ENCODE data around the gene BTG4.
A peak's percentile ranks its signal among the peaks of the same experiment; 100 is the strongest.

BTG4 gene

GRCh38 chr11:111535281-111535680 lies 23.1 kb upstream of the BTG4 start:
- DNase-seq = no peak

DNA sequence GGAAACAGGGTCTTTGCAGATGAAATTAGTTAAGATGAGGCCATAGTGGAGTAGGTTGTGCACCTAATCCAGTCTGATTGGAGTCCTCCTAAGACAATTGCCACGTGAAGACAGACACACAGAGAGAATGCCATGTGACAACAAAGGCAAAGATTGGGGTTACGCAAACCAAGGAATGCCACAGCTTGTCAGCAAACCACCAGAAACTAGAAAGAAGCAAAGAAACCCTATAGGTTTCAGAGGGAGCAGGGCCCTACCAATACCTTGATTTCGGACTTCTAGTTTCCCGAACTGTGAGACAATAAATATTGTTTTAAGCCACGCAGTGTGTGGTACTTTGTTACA lies 20.2 kb upstream of the BTG4 start:
- DNase-seq = no peak

DNA sequence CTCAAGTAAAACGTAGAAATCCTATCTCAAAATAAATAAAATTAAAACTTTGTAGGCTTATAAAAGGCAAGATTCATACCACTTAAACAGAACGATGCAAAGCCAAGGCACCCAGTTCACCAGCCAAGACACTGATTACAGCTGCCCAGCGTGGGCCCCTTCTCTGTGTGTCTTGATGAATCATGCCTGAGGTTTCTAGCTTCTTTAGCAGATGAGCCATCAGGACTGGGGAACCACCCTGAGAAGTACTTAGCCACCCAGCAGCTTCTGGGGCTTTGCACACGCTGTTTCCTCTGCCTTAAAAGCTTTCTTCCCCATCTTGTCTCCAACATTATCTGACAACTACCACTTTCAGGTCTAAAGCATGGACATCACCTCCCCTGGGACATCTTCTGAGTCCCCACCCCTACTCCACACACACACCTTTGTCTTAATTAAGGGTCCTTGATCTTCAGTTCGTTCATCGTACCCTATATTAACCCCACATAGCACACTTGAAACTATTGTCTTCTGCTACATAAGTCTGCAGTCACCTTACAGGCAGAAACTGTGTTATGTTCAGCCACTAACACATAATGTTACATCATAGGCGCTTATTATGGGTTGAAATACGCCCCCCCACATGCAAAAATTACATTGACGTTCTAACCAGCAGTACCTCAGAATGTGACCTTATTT lies 19.6 kb upstream of the BTG4 start:
- peak in 1 of 2 experiments; percentile 18 for DNase-seq

- DNase-seq = no peak
Observed at GRCh38 chr11:111531136-111531535, 18.9 kb upstream of the BTG4 start.

- DNase-seq = no peak
Observed at GRCh38 chr11:111530091-111530490, 17.9 kb upstream of the BTG4 start.

GRCh38 chr11:111528557-111528956 lies 16.4 kb upstream of the BTG4 start:
- no peak for DNase-seq

DNA sequence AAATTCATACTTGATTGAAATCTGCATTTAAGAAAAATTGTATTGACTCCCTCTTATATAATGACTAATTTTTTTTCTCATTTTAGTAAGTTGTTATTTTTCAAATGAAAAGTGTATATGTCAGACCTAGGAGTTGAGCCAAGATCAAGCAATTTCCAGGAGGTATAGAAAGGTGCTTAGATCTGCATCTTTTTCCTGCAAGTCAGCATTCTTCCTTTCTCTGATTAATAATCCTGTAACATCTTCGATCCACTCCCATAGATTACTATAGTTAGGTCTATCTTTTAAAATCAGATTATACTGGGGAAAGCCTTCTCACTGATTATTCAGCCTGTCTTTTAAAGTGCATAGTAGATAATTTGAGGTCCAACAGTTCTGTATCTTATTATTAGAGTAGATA lies 15.1 kb upstream of the BTG4 start:
- no peak for DNase-seq

GRCh38 chr11:111526501-111526900 lies 14.3 kb upstream of the BTG4 start:
- no peak for DNase-seq

GRCh38 chr11:111525456-111525855 lies 13.3 kb upstream of the BTG4 start:
- no peak for DNase-seq

- no peak for DNase-seq
Observed at GRCh38 chr11:111524056-111524455, 11.9 kb upstream of the BTG4 start.

DNA sequence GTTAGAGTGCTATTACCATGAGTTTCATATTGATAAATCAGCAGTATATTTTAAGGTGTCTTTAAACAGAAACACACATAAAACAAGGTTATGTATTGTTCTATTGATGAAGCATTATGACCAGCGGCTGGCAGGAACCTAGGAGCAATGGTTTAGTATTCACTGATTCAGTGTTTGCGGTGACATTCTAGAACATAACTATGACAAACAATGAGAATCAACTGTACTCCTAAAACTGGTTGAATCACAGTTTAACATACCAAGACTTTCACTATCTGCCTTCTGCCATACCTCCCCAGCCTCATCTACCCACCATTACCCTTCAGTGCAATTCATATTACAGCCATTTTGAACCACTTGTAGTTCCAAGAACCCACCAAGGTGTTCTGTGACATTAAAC lies 11.2 kb upstream of the BTG4 start:
- no peak for DNase-seq

DNA sequence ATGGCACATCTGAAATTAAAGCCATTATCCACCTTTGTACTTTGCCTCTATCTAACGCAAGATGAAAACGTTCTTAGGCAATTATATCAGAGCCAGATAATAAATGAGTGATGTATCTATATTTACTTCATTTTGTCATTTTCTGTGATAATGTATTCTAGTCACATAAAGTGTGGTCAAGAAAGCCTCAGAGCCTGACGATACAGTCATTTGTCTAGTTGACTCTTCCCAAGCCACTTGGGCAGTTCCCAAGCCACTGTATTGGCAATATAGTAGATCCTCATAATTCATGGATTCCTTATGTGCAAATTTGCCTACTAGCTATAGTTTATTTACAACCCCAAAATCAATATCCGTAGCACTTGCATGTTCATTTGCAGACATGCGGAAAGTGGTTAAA lies 10.2 kb upstream of the BTG4 start:
- DNase-seq = no peak

GRCh38 chr11:111521135-111521534 lies 8.9 kb upstream of the BTG4 start:
- DNase-seq = no peak

DNA sequence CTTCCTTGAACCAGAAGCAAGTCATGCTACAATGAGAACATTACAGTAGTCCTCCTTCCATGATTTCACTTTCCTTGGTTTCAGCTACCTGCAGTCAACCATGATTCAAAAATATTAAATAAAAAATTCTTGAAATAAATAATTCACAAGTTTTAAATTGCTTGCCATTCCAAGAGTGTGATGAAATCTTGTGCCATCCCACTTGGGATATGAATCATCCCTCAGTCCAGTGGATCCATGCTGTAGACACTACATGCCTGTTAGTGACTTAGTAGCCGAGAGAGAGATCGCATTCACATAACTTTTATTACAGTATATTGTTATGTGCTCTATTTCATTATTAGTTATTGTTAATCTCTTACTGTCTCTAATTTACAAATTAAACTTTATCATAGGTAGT lies 8.4 kb upstream of the BTG4 start:
- no peak for DNase-seq

DNA sequence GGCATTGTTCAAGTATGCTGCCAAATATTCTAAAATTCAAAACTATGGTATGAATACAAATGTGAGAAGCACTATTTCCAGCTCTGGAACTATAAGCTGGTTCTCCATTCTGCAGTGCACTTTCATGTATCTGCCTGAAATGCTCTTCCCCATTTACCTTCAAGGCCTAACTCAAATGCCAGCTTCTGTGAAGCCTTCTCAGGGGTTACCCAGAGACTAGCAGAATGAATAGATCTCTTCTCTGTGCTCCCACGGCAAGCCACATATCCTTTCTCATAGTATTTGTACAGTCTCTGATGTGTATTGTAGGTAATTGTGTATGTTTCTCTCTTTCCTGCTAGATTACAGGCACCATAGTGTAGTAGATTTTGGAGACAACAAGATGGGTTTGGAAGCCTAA lies 6.5 kb upstream of the BTG4 start:
- DNase-seq = no peak

- no peak for DNase-seq
Observed at GRCh38 chr11:111515591-111515990, 3.4 kb upstream of the BTG4 start.

DNA sequence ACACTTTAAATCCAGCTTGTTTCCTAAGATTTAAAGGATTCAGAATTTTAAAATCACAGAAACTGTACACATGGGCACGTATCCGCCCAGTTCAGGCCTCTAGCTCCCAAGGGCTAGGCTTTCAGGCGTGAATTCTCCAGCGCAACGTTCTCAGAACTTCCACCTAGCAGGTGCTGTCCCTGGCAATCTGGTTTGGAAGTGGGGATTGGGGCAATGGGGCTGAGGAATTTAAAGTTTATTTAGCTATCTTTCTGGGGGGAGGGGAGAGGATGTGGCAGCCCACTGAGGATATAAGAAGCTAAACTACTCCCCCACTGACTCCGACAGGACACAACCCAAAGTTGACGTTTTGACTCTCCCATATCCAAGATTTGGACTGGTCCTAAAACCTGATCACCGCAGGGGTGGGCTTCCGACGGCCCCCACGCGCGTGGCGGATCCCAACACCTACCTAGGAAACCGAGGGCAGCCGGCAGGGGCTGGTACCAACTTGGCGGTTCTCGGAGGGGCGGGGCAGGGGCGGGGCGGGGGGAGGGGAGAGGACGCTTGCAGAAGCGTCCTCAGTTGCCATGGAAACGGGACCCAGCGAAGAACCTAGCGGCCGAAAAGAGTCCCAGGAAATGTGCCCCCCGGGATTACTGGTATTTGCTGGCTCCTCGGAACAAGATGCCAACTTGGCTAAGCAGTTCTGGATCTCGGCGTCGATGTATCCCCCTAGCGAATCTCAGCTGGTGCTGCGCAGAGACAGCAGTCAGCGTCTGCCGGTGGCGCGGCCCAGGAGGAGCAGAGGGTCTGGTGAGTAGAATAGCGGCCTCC lies 2.2 kb upstream of the BTG4 start, which contains the start of gene HOATZ:
TSS of gene HOATZ (plus strand) at position 563 of the 816 bp plus-strand sequence. CDS start at position 570, 7 bp downstream.
- no peak for DNase-seq

GRCh38 chr11:111513240-111513605 lies 1.0 kb upstream of the BTG4 start:
- no peak for DNase-seq

DNA sequence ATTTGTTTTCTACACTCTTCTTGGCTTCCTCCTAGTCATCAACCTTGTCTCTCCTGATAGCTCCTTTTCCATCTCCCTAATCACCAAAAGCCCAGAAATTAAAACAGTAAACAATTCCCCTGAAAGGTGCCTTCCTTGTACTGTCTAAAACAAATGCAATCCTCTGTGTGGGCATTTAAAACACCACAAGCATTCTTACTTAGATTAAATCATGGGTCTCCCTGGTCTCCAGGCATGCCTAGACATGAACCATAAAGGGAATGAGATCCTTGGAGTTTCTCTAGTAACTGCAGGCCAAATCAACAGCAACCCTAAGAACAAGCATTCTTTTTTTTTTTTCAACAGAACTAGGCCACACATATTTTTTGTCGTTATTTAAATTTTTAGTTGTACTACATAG lies 1.9 kb downstream of the BTG4 start:
- DNase-seq = no peak

GRCh38 chr11:111502611-111503010 lies 9.6 kb downstream of the BTG4 start:
- DNase-seq = no peak

DNA sequence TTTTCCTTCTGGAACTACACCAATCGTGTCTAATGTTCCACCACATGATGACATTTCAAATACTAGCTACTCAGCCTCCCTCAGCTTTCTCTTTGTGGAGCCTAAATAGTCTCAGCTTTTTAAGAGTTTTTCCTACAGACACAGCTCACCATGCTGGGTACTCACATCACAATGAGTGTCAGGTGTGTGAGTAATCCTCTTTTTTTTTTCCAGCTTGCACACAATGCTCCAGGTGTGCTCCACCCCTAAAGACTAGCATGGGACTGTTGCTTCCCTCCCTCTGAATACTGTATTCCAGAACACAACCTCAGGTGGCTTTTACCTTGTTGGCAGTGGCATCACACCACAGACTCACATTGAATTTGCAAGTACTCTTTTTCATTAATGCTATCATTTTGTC lies 11.7 kb downstream of the BTG4 start:
- no peak for DNase-seq

- no peak for DNase-seq
Observed at GRCh38 chr11:111499483-111499882, 12.7 kb downstream of the BTG4 start.

DNA sequence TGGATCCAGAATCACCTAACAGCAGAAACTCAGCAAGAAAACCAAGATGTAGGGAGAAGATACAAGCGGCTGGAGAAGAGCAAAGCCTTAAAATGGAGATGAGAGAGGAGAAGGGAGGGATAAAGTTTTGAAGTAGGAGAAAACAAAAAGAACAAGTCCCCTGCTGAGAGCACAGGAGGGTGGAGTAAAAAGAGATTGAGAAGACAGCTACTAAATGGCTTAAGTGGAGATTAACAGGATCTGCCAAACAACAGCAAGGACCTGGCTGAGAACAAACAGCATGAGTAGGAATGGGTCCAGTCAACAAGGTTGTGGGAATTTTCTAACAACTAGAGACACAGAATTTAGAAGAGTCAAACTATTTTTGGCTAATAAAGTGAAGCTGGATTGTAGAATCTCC lies 18.1 kb downstream of the BTG4 start:
- DNase-seq = no peak

GRCh38 chr11:111490496-111490895 lies 21.7 kb downstream of the BTG4 start:
- no peak for DNase-seq

- DNase-seq = no peak
Observed at GRCh38 chr11:111483431-111483830, 28.8 kb downstream of the BTG4 start.

Measured in activated CD4-positive, alpha-beta T cell treated with anti-CD3 and anti-CD28 coated beads, Interleukin-2, amount 50 U/mL, for 4 hours (primary cell).